Nephron progenitor cell (in vitro differentiated cells): Measurements from ENCODE around the gene LIPA.

Source experiments
- DNase-seq: peaks from one replicate; pipeline ENCODE4 v3.0.0; 2021
- H3K27ac Mint-ChIP-seq: 2 replicates; pipeline ENCODE4 v1.8.0; 2021; ENCODE audit warnings: mild to moderate bottlenecking, moderate library complexity, mixed read lengths
- H3K27me3 Mint-ChIP-seq: 2 replicates; pipeline ENCODE4 v1.8.0; 2021; ENCODE audit warnings: mild to moderate bottlenecking, low read depth, mixed read lengths; ENCODE audit not compliant: poor library complexity
- H3K36me3 Mint-ChIP-seq: 2 replicates; pipeline ENCODE4 v1.8.0; 2021; ENCODE audit warnings: low read depth, mixed read lengths
- H3K4me1 Mint-ChIP-seq: 2 replicates; pipeline ENCODE4 v1.8.0; 2021; ENCODE audit warnings: mixed read lengths
- H3K4me3 Mint-ChIP-seq: 2 replicates; pipeline ENCODE4 v1.8.0; 2021; ENCODE audit warnings: mild to moderate bottlenecking, moderate library complexity, mixed read lengths
- H3K9me3 Mint-ChIP-seq: 2 replicates; pipeline ENCODE4 v1.8.0; 2021; ENCODE audit warnings: mild to moderate bottlenecking, moderate library complexity, mixed read lengths
- TF ChIP-seq, protein P1 (sequence below): fragments of 200-600 bp; sonication (generic); IDR thresholded peaks from 2 replicates; pipeline ENCODE4 v1.5.0; 2021; ENCODE audit warnings: antibody characterized with exemption

Gene LIPA

DNA sequence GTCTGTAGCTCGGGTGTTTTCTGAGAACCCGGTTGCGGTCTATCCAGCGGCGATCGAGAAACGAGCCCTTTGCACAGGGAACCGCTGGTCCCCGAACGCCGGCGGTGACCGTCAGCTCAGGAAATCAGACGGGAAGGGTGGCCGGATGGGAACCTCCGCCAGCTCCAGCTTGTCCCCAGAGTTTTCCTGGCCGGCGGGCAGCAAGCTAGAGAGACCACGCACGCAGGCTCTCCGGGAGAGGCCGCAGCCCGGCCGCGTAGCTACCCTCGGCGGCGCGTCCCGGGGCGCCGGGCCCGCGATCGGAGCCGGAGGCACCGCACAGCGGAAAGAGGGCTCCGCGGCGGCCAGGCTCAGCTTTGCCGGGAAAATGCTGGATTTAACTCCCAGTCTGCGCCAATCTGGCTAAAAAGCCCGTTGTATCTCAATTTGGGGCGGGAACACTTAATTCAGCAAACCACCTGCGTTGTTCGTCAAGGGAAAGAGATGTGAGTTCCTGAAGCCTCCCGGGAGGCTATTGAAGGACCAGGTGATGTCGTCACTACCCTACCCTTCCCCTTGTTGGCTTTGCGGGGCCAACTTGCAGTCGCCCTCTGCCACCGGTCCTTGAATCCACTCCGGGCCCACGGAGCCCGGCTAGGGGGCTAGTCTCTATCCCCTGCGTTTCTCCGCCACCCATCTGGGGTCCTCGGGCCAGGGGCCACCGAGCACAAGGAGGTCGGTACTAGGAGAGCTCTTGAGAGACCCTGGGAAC is 43.6 kb downstream of the LIPA start:
- H3K4me3 Mint-ChIP-seq: peak overlapping the region; percentile 77
- H3K4me1 Mint-ChIP-seq: peaks cover 15% of the 10 kb centered on the region
- H3K27ac Mint-ChIP-seq: no peak overlapping the region
- TF ChIP-seq, protein P1, sequence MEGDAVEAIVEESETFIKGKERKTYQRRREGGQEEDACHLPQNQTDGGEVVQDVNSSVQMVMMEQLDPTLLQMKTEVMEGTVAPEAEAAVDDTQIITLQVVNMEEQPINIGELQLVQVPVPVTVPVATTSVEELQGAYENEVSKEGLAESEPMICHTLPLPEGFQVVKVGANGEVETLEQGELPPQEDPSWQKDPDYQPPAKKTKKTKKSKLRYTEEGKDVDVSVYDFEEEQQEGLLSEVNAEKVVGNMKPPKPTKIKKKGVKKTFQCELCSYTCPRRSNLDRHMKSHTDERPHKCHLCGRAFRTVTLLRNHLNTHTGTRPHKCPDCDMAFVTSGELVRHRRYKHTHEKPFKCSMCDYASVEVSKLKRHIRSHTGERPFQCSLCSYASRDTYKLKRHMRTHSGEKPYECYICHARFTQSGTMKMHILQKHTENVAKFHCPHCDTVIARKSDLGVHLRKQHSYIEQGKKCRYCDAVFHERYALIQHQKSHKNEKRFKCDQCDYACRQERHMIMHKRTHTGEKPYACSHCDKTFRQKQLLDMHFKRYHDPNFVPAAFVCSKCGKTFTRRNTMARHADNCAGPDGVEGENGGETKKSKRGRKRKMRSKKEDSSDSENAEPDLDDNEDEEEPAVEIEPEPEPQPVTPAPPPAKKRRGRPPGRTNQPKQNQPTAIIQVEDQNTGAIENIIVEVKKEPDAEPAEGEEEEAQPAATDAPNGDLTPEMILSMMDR: no peak
- peaks cover 5% of the 10 kb centered on the region for H3K27me3 Mint-ChIP-seq
- DNase-seq: peak; percentile 52
- no peaks in the 10 kb centered on the region for H3K36me3 Mint-ChIP-seq
- H3K9me3 Mint-ChIP-seq: no peaks in the 10 kb centered on the region

DNA sequence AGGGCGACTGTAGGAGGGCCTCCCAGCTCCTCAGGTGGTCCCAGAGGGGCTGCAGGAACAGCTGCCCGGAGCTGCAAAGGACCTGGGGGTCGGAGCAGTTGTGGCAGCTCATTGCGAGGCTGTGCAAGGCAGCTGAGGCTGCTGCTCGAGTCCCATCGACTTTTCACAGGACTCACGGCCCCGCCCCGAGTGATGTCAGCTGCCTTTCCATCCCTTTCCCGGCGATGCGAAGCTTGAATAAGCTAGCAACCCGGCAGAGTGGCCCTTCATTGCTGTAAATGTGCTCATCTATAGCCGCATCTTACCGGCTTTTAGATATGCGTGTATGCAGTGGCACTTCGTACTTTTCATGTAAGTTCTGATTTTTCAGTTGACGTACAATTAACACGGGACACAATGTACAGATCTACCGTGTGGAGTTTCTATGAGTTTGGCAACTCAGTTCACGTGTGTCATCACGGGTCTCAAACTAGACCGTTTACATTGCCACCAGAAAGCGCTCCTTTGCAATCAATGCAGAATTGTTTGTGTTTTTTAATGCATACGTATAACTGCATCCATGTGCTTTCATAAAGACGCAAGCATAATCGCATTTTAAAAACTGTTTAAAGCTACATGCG is 44.3 kb downstream of the LIPA start, which contains the start of gene CH25H:
Gene CH25H (minus strand): TSS at position 137 of the 620 bp plus-strand sequence. CDS start 25 bp downstream, at position 112.
- Mint-ChIP-seq H3K27ac (no peak within 1 kb of the TSS), H3K4me1 (peaks cover 15% of the 10 kb centered on the region), H3K9me3 (no peaks in the 10 kb centered on the region), H3K4me3 (peak within 1 kb of the TSS; percentile 77), H3K27me3 (peaks cover 3% of the 10 kb centered on the region), H3K36me3 (no peaks in the 10 kb centered on the region)
- DNase-seq: peak; percentile 71
- TF ChIP-seq, protein P1: no peak

DNA sequence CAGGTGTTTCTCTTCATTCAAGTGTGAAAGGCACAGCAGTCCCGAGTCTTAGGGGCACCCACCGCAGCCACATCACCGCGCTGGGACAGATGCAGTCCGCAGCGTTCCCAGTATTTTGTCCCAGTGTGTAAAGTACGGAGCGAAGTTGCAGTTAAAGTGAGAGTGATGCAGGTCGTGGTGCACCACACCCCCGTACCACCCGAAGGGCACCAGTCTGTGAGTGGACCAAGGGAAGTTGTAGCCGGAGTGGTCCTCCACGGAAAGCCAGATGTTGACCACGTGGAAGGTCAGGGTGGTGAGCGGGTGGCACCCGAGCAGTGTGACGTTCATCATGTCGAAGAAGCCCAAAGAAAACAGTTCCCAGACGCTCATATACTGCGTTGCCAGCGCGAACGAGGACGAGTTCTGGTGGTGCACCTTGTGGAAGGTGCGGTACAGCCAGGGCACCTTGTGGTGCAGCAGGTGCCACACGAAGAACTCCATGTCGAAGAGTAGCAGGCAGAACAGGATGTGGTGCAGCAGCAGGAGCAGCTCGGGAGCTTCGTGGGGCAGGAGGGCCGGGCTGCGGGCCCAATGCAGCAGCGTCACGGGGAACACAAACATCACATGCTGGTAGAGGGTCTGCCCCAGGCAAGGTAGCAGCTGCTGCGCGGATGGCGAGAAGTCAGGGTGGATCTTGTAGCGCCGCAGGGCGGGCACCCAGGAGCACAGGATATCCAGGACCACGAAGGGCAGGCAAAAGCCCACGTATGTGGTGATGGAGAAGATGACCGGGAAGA is 45.0 kb downstream of the LIPA start:
- no peaks in the 10 kb centered on the region for H3K9me3 Mint-ChIP-seq
- TF ChIP-seq, protein P1: no peak
- H3K4me3 Mint-ChIP-seq: peak overlapping the region; percentile 75
- H3K4me1 Mint-ChIP-seq: peaks cover 15% of the 10 kb centered on the region
- H3K27me3 Mint-ChIP-seq: no peaks in the 10 kb centered on the region
- no peak overlapping the region for H3K27ac Mint-ChIP-seq
- H3K36me3 Mint-ChIP-seq: no peaks in the 10 kb centered on the region
- DNase-seq: peak; percentile 22

DNA sequence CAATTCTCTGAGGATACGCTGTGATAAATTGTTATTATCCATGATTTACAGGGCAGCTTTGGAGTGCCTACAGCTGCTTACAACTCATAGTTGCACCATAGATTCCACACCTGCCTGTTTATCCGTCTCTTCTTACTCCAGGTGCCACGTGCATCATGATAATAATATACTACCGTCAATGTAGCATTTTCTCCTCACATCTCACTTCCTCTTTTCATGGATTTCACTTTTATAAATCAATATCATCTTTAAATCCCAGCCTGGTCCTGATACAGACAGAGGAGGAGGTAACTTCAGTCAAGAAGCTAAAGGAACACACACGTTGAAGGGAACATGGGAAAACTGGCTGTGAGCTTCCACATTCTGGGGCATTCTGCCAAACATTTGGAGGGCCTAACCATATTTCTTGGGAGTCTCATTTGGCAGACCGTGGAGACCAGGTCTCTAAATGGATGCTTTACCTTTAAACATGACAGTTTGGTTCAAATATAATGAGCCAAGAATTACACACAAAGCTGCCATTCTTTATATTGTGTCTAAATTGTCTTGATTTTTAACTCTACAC is 46.9 kb downstream of the LIPA start:
- Mint-ChIP-seq H3K4me3 (no peak overlapping the region), H3K27me3 (peaks cover under 1% of the 10 kb centered on the region), H3K27ac (no peak overlapping the region), H3K4me1 (peaks cover 15% of the 10 kb centered on the region), H3K36me3 (no peaks in the 10 kb centered on the region), H3K9me3 (no peaks in the 10 kb centered on the region)
- no peak for DNase-seq
- TF ChIP-seq, protein P1: no peak

DNA sequence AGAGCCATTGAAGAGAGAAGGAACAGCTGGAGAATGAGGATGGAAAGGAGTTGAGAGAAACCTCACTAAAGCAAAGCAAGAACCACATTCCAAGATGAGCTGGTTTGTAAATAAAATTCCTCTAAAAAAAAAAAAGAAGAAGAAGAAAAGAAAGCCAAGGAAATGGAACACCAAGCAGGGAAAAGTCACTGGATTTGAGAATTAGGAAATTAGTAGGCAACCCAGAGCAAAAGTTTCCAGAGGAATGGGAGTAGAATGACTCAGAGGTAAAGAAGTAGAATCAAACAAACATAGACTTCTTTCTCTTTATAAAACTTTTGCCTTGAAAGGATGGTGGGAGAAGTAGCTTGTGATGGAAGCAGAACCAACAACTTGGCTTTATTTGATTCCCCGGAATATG is 48.3 kb downstream of the LIPA start:
- H3K9me3 Mint-ChIP-seq: no peaks in the 10 kb centered on the region
- H3K36me3 Mint-ChIP-seq: no peaks in the 10 kb centered on the region
- peaks cover 9% of the 10 kb centered on the region for H3K4me1 Mint-ChIP-seq

More for the DNA sequence above, 48.3 kb downstream of the LIPA start:
- no peak overlapping the region for H3K27ac Mint-ChIP-seq
- no peak for DNase-seq
- TF ChIP-seq, protein P1: no peak
- peaks cover 4% of the 10 kb centered on the region for H3K27me3 Mint-ChIP-seq
- H3K4me3 Mint-ChIP-seq: no peak overlapping the region
